K562 (cell line): ENCODE data around the gene TNFRSF13B. TPM values are rescaled to one million over a fixed set of nuclear protein-coding genes. Genes with fewer than 3 reads are reported as not detected.

Experiments used
- ATAC-seq: fragments of 200-7000 bp; cut with Tn5 transposase; 3 replicates; pipeline ENCODE4 v1.9.1; 2020; ENCODE audit warnings: moderate library complexity
- BruUV-seq: library from RNA; stranded (reverse); fragments of 400-500 nt; replicated peaks from 2 replicates; lab custom pipeline; 2021; lab: Mats Ljungman, UMichigan
- CTCF ChIA-PET: fragments of 300-600 bp; formaldehyde crosslinking; extraction: SDS; loops from one replicate; lab custom pipeline; 2021; ENCODE audit warnings: low intra/inter-chr PET ratio; lab: Yijun Ruan, JAX
- POLR2A ChIA-PET: fragments of 300-600, 350-650 bp; sonication (Branson Sonifier 250); formaldehyde crosslinking; extraction: SDS; loops from one replicate; lab custom pipeline; 2021; ENCODE audit warnings: antibody characterized with exemption, inconsistent platforms; lab: Yijun Ruan, JAX
- DNase-seq, 4 experiments: peaks; one replicate each; pipeline versions ENCODE4 v3.0.0 to v3.0.0-alpha.2; 2011 to 2018; ENCODE audit warnings: low spot score in 3 of 4, mixed read lengths in 3 of 4; ENCODE audit errors: extremely low read depth in 1 of 4
- FAIRE-seq: peaks from 2 replicates; lab custom pipeline; 2011; peaks lifted over from hg19 to GRCh38; lab: Jason Lieb, UNC
- H2AFZ ChIP-seq: 2 replicates; pipeline ENCODE4 v1.6.0; 2011; ENCODE audit warnings: low read depth, low read length, control low read depth, inconsistent platforms
- H3K27ac ChIP-seq: fragments of 200-600 bp; 3 replicates; pipeline ENCODE4 v1.8.0; 2011; ENCODE audit warnings: low read depth, mild to moderate bottlenecking, control low read depth, inconsistent platforms, low read length, moderate library complexity, mixed read lengths; ENCODE audit errors: extremely low read depth
- H3K27me3 ChIP-seq, 2 experiments: fragments of 300-600 bp in 1 of 2; 2 replicates in 1 of 2; 3 replicates in 1 of 2; pipeline versions ENCODE4 v1.6.0 to v1.8.0; 2011; ENCODE audit warnings: inconsistent platforms in 2 of 2, low read length in 2 of 2, mild to moderate bottlenecking in 1 of 2, mixed read lengths in 1 of 2, moderate library complexity in 1 of 2; ENCODE audit not compliant: control insufficient read depth in 2 of 2, insufficient read depth in 2 of 2
- H3K36me3 ChIP-seq: fragments of 300-600 bp; 3 replicates; pipeline ENCODE4 v1.8.0; 2011; ENCODE audit warnings: mild to moderate bottlenecking, low read length, inconsistent platforms; ENCODE audit not compliant: control insufficient read depth, insufficient read depth
- H3K4me1 ChIP-seq, 2 experiments: fragments of 200-600 bp in 1 of 2; replicated peaks in 1 of 2; 2 replicates in 1 of 2; 3 replicates in 1 of 2; pipeline versions ENCODE4 v1.5.1 to v1.8.0; 2011; ENCODE audit warnings: inconsistent platforms in 2 of 2, low read length in 2 of 2, mild to moderate bottlenecking in 1 of 2, mixed read lengths in 1 of 2, moderate library complexity in 1 of 2; ENCODE audit not compliant: control insufficient read depth in 2 of 2, insufficient read depth in 2 of 2
- H3K4me2 ChIP-seq: 2 replicates; pipeline ENCODE4 v1.6.1; 2011; ENCODE audit warnings: low read length, control low read depth, inconsistent platforms, mixed read lengths; ENCODE audit not compliant: insufficient read depth
- H3K4me3 ChIP-seq: fragments of 200-600 bp; sonication (generic), shearing (Covaris generic); 2 replicates; pipeline ENCODE4 v1.5.1; 2016; ENCODE audit warnings: control low read depth, inconsistent platforms
- H3K79me2 ChIP-seq: fragments of 200-600 bp; 3 replicates; pipeline ENCODE4 v1.8.0; 2011; ENCODE audit warnings: low read length, inconsistent platforms; ENCODE audit not compliant: control insufficient read depth, insufficient read depth
- H3K9ac ChIP-seq, 2 experiments: 2 replicates each; pipeline versions ENCODE4 v1.6.0 to v1.6.1; 2011; ENCODE audit warnings: low read depth in 2 of 2, low read length in 2 of 2, control low read depth in 1 of 2, inconsistent platforms in 1 of 2, mild to moderate bottlenecking in 1 of 2, mixed read lengths in 1 of 2; ENCODE audit not compliant: insufficient read depth in 1 of 2
- H3K9me1 ChIP-seq: one replicate; pipeline ENCODE4 v1.6.0; 2011; ENCODE audit warnings: inconsistent platforms, mild to moderate bottlenecking, low read length, moderate library complexity; ENCODE audit not compliant: control insufficient read depth, insufficient read depth
- H3K9me3 ChIP-seq: replicated peaks from 2 replicates; pipeline ENCODE4 v1.5.1; 2011; ENCODE audit warnings: low read depth, low read length, inconsistent platforms; ENCODE audit not compliant: control insufficient read depth, insufficient read depth
- H4K20me1 ChIP-seq: replicated peaks from 2 replicates; pipeline ENCODE4 v1.6.1; 2011; ENCODE audit warnings: low read length, inconsistent platforms, mixed read lengths; ENCODE audit not compliant: control insufficient read depth, insufficient read depth
- FOXM1 ChIP-seq, 2 experiments: fragments of 450-650 bp in 1 of 2; sonication (generic) in 1 of 2; formaldehyde crosslinking in 1 of 2; IDR thresholded peaks; 2 replicates each; pipeline versions ENCODE4 v1.6.1 to v1.9.0; 2017 to 2022; ENCODE audit warnings: low read depth in 2 of 2, mild to moderate bottlenecking in 2 of 2, missing genetic modification reagents in 1 of 2, moderate library complexity in 1 of 2
- LEF1 ChIP-seq: fragments of 450-650 bp; IDR thresholded peaks from 2 replicates; pipeline ENCODE4 v1.6.1; 2016; ENCODE audit warnings: mild to moderate bottlenecking
- MAZ ChIP-seq, 2 experiments: fragments of 450-650 bp in 1 of 2; sonication (generic) in 1 of 2; formaldehyde crosslinking; IDR thresholded peaks in 1 of 2; conservative IDR thresholded peaks in 1 of 2; 2 replicates each; pipeline versions ENCODE4 v1.4.0 to v1.5.0; 2020; ENCODE audit warnings: mild to moderate bottlenecking in 1 of 2, missing genetic modification reagents in 1 of 2
- ZNF586 ChIP-seq: fragments of 450-650 bp; formaldehyde crosslinking; conservative IDR thresholded peaks from 2 replicates; pipeline ENCODE4 v1.4.0; 2020; ENCODE audit warnings: mild to moderate bottlenecking, moderate library complexity
- WGBS: fragments of 100-300 bp; shearing (Covaris generic); methylation state at CpG from one replicate; pipeline ENCODE4 v1.1.6; 2016; ENCODE audit warnings: low coverage, mixed read lengths; ENCODE audit not compliant: insufficient coverage; ENCODE audit errors: missing lambda C conversion rate; 5-methylcytosine and 5-hydroxymethylcytosine counted together
- in situ Hi-C: fragments of 300-500 bp; cut with MboI; formaldehyde crosslinking; loops from 4 replicates; pipeline ENCODE4 v1.15.0; 2018; ENCODE audit warnings: inconsistent platforms, mixed read lengths
- intact Hi-C: fragments of 100-400 bp; cut with micrococcal nuclease; formaldehyde crosslinking; loops from 2 replicates; pipeline ENCODE4 v1.14.2; 2022
- polyA plus RNA-seq, 8 experiments: library from polyadenylated mRNA; depleted of rRNA in 4 of 8; stranded (reverse) in 5 of 8; unstranded in 3 of 8; fragments of >200 nt; fragmentation: Nextera tagmentation in 2 of 8; fragmentation: Illumina TruSeq in 1 of 8; extraction: Ambion mirVana in 2 of 8; extraction: Trizol in 1 of 8; gene quantifications; 2 replicates each; pipeline versions ENCODE4 v1.2.1 to v1.2.3, GENCODE V29; 2011 to 2014; ENCODE audit warnings: inconsistent platforms in 1 of 8, missing spikeins in 1 of 8
- total RNA-seq, 7 experiments: library from RNA; depleted of rRNA in 6 of 7; stranded (reverse); fragments of >200 nt in 6 of 7; fragmentation: Illumina TruSeq in 2 of 7; extraction: Trizol in 2 of 7; gene quantifications; 2 replicates each; pipeline versions ENCODE4 v1.2.1 to v1.2.3, GENCODE V29; 2011 to 2021; ENCODE audit warnings: low replicate concordance in 1 of 7
- TF ChIP-seq, protein P1 (sequence below): fragments of 250-450 bp; sonication (Bioruptor Pico); IDR thresholded peaks from 2 replicates; pipeline ENCODE4 v1.4.0; 2020; ENCODE audit warnings: mild to moderate bottlenecking, moderate library complexity
- TF ChIP-seq, protein P2 (sequence below): fragments of 200-600 bp; sonication (generic); IDR thresholded peaks from one replicate; pipeline ENCODE4 v1.6.1; 2012; ENCODE audit warnings: mild to moderate bottlenecking, low read depth, low read length, inconsistent platforms

TNFRSF13B gene
- total and polyA plus RNA-seq, 9 of the 15 experiments (the other 6 are each of a cell fraction or from before 2014, with no cell fraction given) = not detected

DNA sequence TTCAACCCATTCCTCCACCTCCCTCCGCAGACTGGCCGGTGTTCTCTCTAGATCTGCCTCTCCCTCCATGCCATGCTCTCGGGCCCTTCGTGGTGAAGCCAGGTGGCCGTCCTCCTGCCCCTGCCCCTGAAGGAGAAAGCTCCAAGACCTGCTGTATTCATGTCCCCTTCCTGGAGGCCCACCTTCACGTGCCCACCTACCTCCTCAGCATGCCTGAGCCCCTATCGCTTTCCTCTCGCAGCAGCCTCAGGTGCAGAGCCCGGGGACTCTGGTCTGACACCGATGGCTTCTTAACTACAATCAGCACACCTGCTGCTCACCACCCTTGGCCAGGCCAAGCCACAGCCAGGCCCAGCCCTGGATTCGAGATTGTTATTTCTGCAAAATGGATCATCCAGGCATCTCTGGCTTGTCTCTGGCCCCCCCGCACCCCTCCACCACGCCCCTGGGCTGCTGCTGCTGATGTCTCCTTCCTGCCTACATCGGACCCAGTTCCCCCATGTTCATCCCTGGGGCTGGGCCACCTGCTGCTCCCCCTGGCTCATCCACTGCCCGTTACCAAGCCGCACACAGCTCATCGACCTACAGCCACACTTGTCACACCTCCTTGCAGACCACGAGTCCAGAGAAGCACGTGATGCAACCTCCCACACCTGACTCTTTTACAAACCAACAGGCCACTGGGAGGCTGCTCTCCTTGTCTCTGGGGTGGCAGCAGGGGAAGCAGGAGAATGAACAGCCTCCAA lies 32.5 kb upstream of the TNFRSF13B start:
- ChIA-PET CTCF (no interaction called here), POLR2A (no interaction called here)
- ATAC-seq (no peak), DNase-seq (no peak), FAIRE-seq (no peak)
- intact Hi-C loops (loop anchor here (5.0 kb wide), 1 partner anchor 138 kb away; no protein-coding TSS in a partner anchor), in situ Hi-C loops (loop anchor here (10.0 kb wide), 1 partner anchor 120 kb away; no protein-coding TSS in a partner anchor)
- Histone ChIP-seq H3K9ac (no peak overlapping the region), H3K4me3 (no peak overlapping the region), H3K79me2 (no peaks in the 10 kb centered on the region), H3K9me3 (no peaks in the 10 kb centered on the region), H3K4me1 (peaks cover 0 to 8% of the 10 kb centered on the region in 2 experiments; a peak in 2 of 5 replicates), H3K36me3 (no peaks in the 10 kb centered on the region), H3K27me3 (peaks cover 0 to 7% of the 10 kb centered on the region in 2 experiments; a peak in 1 of 5 replicates), H4K20me1 (no peaks in the 10 kb centered on the region), H3K27ac (no peak overlapping the region), H3K4me2 (no peak overlapping the region), H2AFZ (no peak overlapping the region), H3K9me1 (no peaks in the 10 kb centered on the region)
- BruUV-seq = no TSS peak
- WGBS = 3% methylated on average over 16 of the region's 19 CpGs
- TF ChIP-seq, protein P1, sequence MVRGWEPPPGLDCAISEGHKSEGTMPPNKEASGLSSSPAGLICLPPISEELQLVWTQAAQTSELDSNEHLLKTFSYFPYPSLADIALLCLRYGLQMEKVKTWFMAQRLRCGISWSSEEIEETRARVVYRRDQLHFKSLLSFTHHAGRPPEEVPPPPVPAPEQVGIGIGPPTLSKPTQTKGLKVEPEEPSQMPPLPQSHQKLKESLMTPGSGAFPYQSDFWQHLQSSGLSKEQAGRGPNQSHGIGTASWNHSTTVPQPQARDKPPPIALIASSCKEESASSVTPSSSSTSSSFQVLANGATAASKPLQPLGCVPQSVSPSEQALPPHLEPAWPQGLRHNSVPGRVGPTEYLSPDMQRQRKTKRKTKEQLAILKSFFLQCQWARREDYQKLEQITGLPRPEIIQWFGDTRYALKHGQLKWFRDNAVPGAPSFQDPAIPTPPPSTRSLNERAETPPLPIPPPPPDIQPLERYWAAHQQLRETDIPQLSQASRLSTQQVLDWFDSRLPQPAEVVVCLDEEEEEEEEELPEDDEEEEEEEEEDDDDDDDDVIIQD = no peak
- TF ChIP-seq FOXM1 (IDR thresholded peaks at IDR 0.05; ENCODE audit: low read depth) (no peak), FOXM1 (CRISPR knock-in tag; IDR thresholded peaks at IDR 0.05; ENCODE audit: low read depth) (no peak), LEF1 (no peak), ZNF586 (CRISPR knock-in tag) (no peak), MAZ (CRISPR knock-in tag; conservative IDR thresholded peaks at IDR 0.05 in 1 of 2, IDR thresholded peaks at IDR 0.05 in 1 of 2) (no peak)
- TF ChIP-seq, protein P2, sequence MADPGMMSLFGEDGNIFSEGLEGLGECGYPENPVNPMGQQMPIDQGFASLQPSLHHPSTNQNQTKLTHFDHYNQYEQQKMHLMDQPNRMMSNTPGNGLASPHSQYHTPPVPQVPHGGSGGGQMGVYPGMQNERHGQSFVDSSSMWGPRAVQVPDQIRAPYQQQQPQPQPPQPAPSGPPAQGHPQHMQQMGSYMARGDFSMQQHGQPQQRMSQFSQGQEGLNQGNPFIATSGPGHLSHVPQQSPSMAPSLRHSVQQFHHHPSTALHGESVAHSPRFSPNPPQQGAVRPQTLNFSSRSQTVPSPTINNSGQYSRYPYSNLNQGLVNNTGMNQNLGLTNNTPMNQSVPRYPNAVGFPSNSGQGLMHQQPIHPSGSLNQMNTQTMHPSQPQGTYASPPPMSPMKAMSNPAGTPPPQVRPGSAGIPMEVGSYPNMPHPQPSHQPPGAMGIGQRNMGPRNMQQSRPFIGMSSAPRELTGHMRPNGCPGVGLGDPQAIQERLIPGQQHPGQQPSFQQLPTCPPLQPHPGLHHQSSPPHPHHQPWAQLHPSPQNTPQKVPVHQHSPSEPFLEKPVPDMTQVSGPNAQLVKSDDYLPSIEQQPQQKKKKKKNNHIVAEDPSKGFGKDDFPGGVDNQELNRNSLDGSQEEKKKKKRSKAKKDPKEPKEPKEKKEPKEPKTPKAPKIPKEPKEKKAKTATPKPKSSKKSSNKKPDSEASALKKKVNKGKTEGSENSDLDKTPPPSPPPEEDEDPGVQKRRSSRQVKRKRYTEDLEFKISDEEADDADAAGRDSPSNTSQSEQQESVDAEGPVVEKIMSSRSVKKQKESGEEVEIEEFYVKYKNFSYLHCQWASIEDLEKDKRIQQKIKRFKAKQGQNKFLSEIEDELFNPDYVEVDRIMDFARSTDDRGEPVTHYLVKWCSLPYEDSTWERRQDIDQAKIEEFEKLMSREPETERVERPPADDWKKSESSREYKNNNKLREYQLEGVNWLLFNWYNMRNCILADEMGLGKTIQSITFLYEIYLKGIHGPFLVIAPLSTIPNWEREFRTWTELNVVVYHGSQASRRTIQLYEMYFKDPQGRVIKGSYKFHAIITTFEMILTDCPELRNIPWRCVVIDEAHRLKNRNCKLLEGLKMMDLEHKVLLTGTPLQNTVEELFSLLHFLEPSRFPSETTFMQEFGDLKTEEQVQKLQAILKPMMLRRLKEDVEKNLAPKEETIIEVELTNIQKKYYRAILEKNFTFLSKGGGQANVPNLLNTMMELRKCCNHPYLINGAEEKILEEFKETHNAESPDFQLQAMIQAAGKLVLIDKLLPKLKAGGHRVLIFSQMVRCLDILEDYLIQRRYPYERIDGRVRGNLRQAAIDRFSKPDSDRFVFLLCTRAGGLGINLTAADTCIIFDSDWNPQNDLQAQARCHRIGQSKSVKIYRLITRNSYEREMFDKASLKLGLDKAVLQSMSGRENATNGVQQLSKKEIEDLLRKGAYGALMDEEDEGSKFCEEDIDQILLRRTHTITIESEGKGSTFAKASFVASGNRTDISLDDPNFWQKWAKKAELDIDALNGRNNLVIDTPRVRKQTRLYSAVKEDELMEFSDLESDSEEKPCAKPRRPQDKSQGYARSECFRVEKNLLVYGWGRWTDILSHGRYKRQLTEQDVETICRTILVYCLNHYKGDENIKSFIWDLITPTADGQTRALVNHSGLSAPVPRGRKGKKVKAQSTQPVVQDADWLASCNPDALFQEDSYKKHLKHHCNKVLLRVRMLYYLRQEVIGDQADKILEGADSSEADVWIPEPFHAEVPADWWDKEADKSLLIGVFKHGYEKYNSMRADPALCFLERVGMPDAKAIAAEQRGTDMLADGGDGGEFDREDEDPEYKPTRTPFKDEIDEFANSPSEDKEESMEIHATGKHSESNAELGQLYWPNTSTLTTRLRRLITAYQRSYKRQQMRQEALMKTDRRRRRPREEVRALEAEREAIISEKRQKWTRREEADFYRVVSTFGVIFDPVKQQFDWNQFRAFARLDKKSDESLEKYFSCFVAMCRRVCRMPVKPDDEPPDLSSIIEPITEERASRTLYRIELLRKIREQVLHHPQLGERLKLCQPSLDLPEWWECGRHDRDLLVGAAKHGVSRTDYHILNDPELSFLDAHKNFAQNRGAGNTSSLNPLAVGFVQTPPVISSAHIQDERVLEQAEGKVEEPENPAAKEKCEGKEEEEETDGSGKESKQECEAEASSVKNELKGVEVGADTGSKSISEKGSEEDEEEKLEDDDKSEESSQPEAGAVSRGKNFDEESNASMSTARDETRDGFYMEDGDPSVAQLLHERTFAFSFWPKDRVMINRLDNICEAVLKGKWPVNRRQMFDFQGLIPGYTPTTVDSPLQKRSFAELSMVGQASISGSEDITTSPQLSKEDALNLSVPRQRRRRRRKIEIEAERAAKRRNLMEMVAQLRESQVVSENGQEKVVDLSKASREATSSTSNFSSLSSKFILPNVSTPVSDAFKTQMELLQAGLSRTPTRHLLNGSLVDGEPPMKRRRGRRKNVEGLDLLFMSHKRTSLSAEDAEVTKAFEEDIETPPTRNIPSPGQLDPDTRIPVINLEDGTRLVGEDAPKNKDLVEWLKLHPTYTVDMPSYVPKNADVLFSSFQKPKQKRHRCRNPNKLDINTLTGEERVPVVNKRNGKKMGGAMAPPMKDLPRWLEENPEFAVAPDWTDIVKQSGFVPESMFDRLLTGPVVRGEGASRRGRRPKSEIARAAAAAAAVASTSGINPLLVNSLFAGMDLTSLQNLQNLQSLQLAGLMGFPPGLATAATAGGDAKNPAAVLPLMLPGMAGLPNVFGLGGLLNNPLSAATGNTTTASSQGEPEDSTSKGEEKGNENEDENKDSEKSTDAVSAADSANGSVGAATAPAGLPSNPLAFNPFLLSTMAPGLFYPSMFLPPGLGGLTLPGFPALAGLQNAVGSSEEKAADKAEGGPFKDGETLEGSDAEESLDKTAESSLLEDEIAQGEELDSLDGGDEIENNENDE = no peak
